Breast epithelium (tissue), 4 donors: ENCODE results near the gene PTPRN. TPM values are rescaled to one million over a fixed set of nuclear protein-coding genes. Genes with fewer than 3 reads are reported as not detected.

Experiments
- DNase-seq, 2 donors: peaks; one replicate each; pipeline ENCODE4 v3.0.0-alpha.2; 2019; ENCODE audit warnings: low spot score in 2 of 2
- H3K27ac ChIP-seq, 2 donors: fragments of 200-600 bp; sonication (generic) in 1 of 2; one replicate each; pipeline ENCODE4 v1.5.1; 2016 to 2019; ENCODE audit warnings: mild to moderate bottlenecking in 1 of 2
- H3K27me3 ChIP-seq, 2 donors: fragments of 200-600 bp; sonication (generic) in 1 of 2; one replicate each; pipeline versions ENCODE4 v1.5.1 to v1.6.0; 2017 to 2019; ENCODE audit warnings: control low read depth in 1 of 2, mild to moderate bottlenecking in 1 of 2
- H3K36me3 ChIP-seq: fragments of 200-600 bp; one replicate; pipeline ENCODE4 v1.5.1; 2019
- H3K4me1 ChIP-seq, 2 donors: fragments of 200-600 bp; sonication (generic); one replicate each; pipeline ENCODE4 v1.5.1; 2016 to 2019; ENCODE audit warnings: control low read depth in 1 of 2
- H3K4me3 ChIP-seq, 3 donors: fragments of 200-600 bp; sonication (generic); 1 replicate in 2 of 3; 2 replicates in 1 of 3; pipeline ENCODE4 v1.5.1; 2016 to 2019; ENCODE audit warnings: mild to moderate bottlenecking in 3 of 3, moderate library complexity in 2 of 3
- H3K9me3 ChIP-seq, 2 donors: fragments of 200-600 bp; sonication (generic) in 1 of 2; one replicate each; pipeline ENCODE4 v1.5.1; 2016 to 2019; ENCODE audit warnings: control low read depth in 1 of 2
- CTCF ChIP-seq, 3 donors: fragments of 450-650 bp; IDR thresholded peaks; one replicate each; pipeline ENCODE4 v1.5.1; 2016 to 2017; ENCODE audit warnings: antibody characterized with exemption in 3 of 3, mild to moderate bottlenecking in 3 of 3, moderate library complexity in 3 of 3
- POLR2A ChIP-seq: fragments of 450-650 bp; IDR thresholded peaks from one replicate; pipeline ENCODE4 v1.6.1; 2016; ENCODE audit warnings: antibody characterized with exemption, mild to moderate bottlenecking, moderate library complexity
- POLR2AphosphoS5 ChIP-seq, 3 donors: sonication (generic); formaldehyde crosslinking; IDR thresholded peaks; one replicate each; pipeline ENCODE4 v1.6.1; 2017; ENCODE audit warnings: antibody characterized with exemption in 3 of 3
- intact Hi-C: fragments of 100-400 bp; cut with DNase I; formaldehyde crosslinking; loops from one replicate; pipeline ENCODE4 v1.15.1; 2023; ENCODE audit warnings: low total_unique reads
- total RNA-seq, 3 donors: library from RNA; depleted of rRNA; stranded (reverse); fragments of >200 nt; gene quantifications; one replicate each; pipeline ENCODE4 v1.1.0, GENCODE V29; 2016

PTPRN gene
- total RNA-seq, 3 donors from 2014 or later = 0.33 to 0.44 TPM; not detected in 1

- TF ChIP-seq CTCF (IDR thresholded peaks at IDR 0.05) (no peak), POLR2A (no peak), POLR2AphosphoS5 (IDR thresholded peaks at IDR 0.05) (no peak)
- Histone ChIP-seq H3K9me3 (no peaks in the 10 kb centered on the region), H3K4me1 (peaks cover 19 to 24% of the 10 kb centered on the region in 2 donors), H3K4me3 (peak overlapping the region; percentile 55 to 76 (median 69)), H3K27me3 (no peaks in the 10 kb centered on the region), H3K27ac (peak overlapping the region; percentile 93 to 98), H3K36me3 (no peaks in the 10 kb centered on the region)
- intact Hi-C loops = no loop called here
- DNase-seq = no peak
Measured at GRCh38 chr2:219252084-219252483, 57.1 kb downstream of the PTPRN start.

GRCh38 chr2:219251656-219252055 is 57.5 kb downstream of the PTPRN start:
- DNase-seq = no peak
- Histone ChIP-seq H3K4me3 (peak overlapping the region in 1 of 3 donors; percentile 76), H3K36me3 (no peaks in the 10 kb centered on the region), H3K27me3 (no peaks in the 10 kb centered on the region), H3K4me1 (peaks cover 19 to 24% of the 10 kb centered on the region in 2 donors), H3K9me3 (no peaks in the 10 kb centered on the region), H3K27ac (peak overlapping the region; percentile 93 to 98)
- intact Hi-C loops = no loop called here
- TF ChIP-seq POLR2A (no peak), POLR2AphosphoS5 (IDR thresholded peaks at IDR 0.05) (no peak), CTCF (IDR thresholded peaks at IDR 0.05) (no peak)

GRCh38 chr2:219250049-219250781 is 59.0 kb downstream of the PTPRN start:
- DNase-seq = no peak
- Histone ChIP-seq H3K27ac (peak overlapping the region; percentile 93 to 98), H3K4me3 (peak overlapping the region in 1 of 3 donors; percentile 43), H3K36me3 (no peaks in the 10 kb centered on the region), H3K9me3 (no peaks in the 10 kb centered on the region), H3K27me3 (no peaks in the 10 kb centered on the region), H3K4me1 (peaks cover 19 to 24% of the 10 kb centered on the region in 2 donors)
- TF ChIP-seq CTCF (IDR thresholded peaks at IDR 0.05) (no peak), POLR2AphosphoS5 (IDR thresholded peaks at IDR 0.05) (no peak), POLR2A (no peak)
- intact Hi-C loops = no loop called here

GRCh38 chr2:219249203-219249980 is 59.8 kb downstream of the PTPRN start:
- Histone ChIP-seq H3K27ac (peak overlapping the region; percentile 93 to 98), H3K36me3 (no peaks in the 10 kb centered on the region), H3K4me3 (peak overlapping the region in 1 of 3 donors; percentile 43), H3K9me3 (no peaks in the 10 kb centered on the region), H3K4me1 (peaks cover 21 to 24% of the 10 kb centered on the region in 2 donors), H3K27me3 (no peaks in the 10 kb centered on the region)
- DNase-seq = peak; percentile 89 to 90
- intact Hi-C loops = no loop called here
- TF ChIP-seq POLR2AphosphoS5 (IDR thresholded peaks at IDR 0.05) (peak; percentile 25 to 62 (median 49)), POLR2A (no peak), CTCF (IDR thresholded peaks at IDR 0.05) (no peak)

GRCh38 chr2:219248845-219249202 is 60.4 kb downstream of the PTPRN start:
- TF ChIP-seq POLR2A = no peak
- TF ChIP-seq CTCF (IDR thresholded peaks at IDR 0.05) = no peak
- no peak for TF ChIP-seq POLR2AphosphoS5 (IDR thresholded peaks at IDR 0.05)
- no peaks in the 10 kb centered on the region for H3K9me3 ChIP-seq
- H3K36me3 ChIP-seq = no peaks in the 10 kb centered on the region
- no peak for DNase-seq
- intact Hi-C loops = no loop called here
- peak overlapping the region in 2 of 3 donors; percentile 6 to 43 for H3K4me3 ChIP-seq
- peak overlapping the region; percentile 93 to 98 for H3K27ac ChIP-seq
- H3K27me3 ChIP-seq = no peaks in the 10 kb centered on the region
- peaks cover 17 to 24% of the 10 kb centered on the region in 2 donors for H3K4me1 ChIP-seq
